A549 (cell line): ENCODE data around the gene ALDH4A1. TPM values are rescaled to one million over a fixed set of nuclear protein-coding genes. Genes with fewer than 3 reads are reported as not detected.

Experiments
- ATAC-seq, 2 experiments: fragments of 200-7000 bp in 1 of 2; fragments of >200 bp in 1 of 2; cut with Nextera tagmentation in 1 of 2; cut with Tn5 transposase in 1 of 2; 3 replicates each; pipeline versions ENCODE4 v1.8.0 to v1.9.1; 2018 to 2020; ENCODE audit warnings: mild to moderate bottlenecking in 1 of 2, moderate library complexity in 1 of 2
- CTCF ChIA-PET: fragments of 300-600 bp; sonication (Branson Sonifier 250); formaldehyde crosslinking; extraction: SDS; loops from one replicate; lab custom pipeline; 2021; ENCODE audit warnings: antibody characterized with exemption, inconsistent platforms; lab: Yijun Ruan, JAX
- POLR2A ChIA-PET: fragments of 350-600 bp; formaldehyde crosslinking; extraction: SDS; loops from one replicate; lab custom pipeline; 2021; ENCODE audit warnings: antibody characterized with exemption, inconsistent platforms; lab: Yijun Ruan, JAX
- DNase-seq, 2 experiments: peaks; one replicate each; pipeline versions ENCODE4 v3.0.0 to v3.0.0-alpha.2; 2011 to 2016; ENCODE audit warnings: low read depth in 1 of 2, low spot score in 1 of 2
- FAIRE-seq: peaks from 2 replicates; lab custom pipeline; 2011; peaks lifted over from hg19 to GRCh38; lab: Jason Lieb, UNC
- H3K27ac ChIP-seq, 2 experiments: fragments of >200 bp; sonication (Bioruptor Twin); formaldehyde crosslinking; 3 replicates each; pipeline ENCODE4 v1.5.1; 2016 to 2017
- H3K4me1 ChIP-seq: fragments of >200 bp; sonication (Bioruptor Twin); formaldehyde crosslinking; 3 replicates; pipeline ENCODE4 v1.6.1; 2016
- H3K4me2 ChIP-seq: fragments of >200 bp; sonication (Bioruptor Twin); formaldehyde crosslinking; 3 replicates; pipeline ENCODE4 v1.6.1; 2016
- H3K4me3 ChIP-seq: fragments of >200 bp; sonication (Bioruptor Twin); formaldehyde crosslinking; 3 replicates; pipeline ENCODE4 v1.5.1; 2016
- H3K9me3 ChIP-seq: fragments of >200 bp; sonication (Bioruptor Twin); formaldehyde crosslinking; 3 replicates; pipeline ENCODE4 v1.6.1; 2016
- BHLHE40 ChIP-seq: IDR thresholded peaks from 2 replicates; pipeline ENCODE4 v1.6.1; 2012; ENCODE audit warnings: low read depth, low read length, inconsistent platforms
- CBX2 ChIP-seq: fragments of 200-600 bp; sonication (generic); IDR thresholded peaks from 2 replicates; pipeline ENCODE4 v1.6.1; 2016; ENCODE audit warnings: low read depth, mild to moderate bottlenecking, borderline replicate concordance
- CBX8 ChIP-seq: fragments of 200-600 bp; sonication (generic); IDR thresholded peaks from 2 replicates; pipeline ENCODE4 v1.6.1; 2016
- CEBPB ChIP-seq, 2 experiments: fragments of >200 bp in 1 of 2; sonication (Bioruptor Twin) in 1 of 2; formaldehyde crosslinking in 1 of 2; IDR thresholded peaks; 2 replicates each; pipeline ENCODE4 v1.6.1; 2012 to 2016
- CHD2 ChIP-seq: fragments of 150-350 bp; IDR thresholded peaks from 2 replicates; pipeline ENCODE4 v1.6.1; 2014; ENCODE audit warnings: low read length; ENCODE audit not compliant: partially characterized antibody
- FOSL2 ChIP-seq, 2 experiments: fragments of 450-650 bp in 1 of 2; fragments of >200 bp in 1 of 2; sonication (Bioruptor Twin) in 1 of 2; formaldehyde crosslinking; IDR thresholded peaks; 2 replicates each; pipeline versions ENCODE4 v1.5.0 to v1.6.1; 2016 to 2020; ENCODE audit warnings: mild to moderate bottlenecking in 1 of 2, moderate library complexity in 1 of 2
- HDAC2 ChIP-seq: fragments of 200-600 bp; sonication (generic); IDR thresholded peaks from 2 replicates; pipeline ENCODE4 v1.6.1; 2016
- HEYL ChIP-seq: fragments of 250-450 bp; sonication (Bioruptor Pico); IDR thresholded peaks from 2 replicates; pipeline ENCODE4 v1.8.0; 2021; ENCODE audit warnings: mild to moderate bottlenecking, moderate library complexity
- HOXB13 ChIP-seq: fragments of 250-450 bp; sonication (Bioruptor Pico); IDR thresholded peaks from 2 replicates; pipeline ENCODE4 v1.5.0; 2020; ENCODE audit warnings: low read depth, mild to moderate bottlenecking, moderate library complexity
- HOXB5 ChIP-seq: fragments of 250-450 bp; sonication (Bioruptor Pico); IDR thresholded peaks from 2 replicates; pipeline ENCODE4 v1.5.0; 2020; ENCODE audit warnings: mild to moderate bottlenecking, moderate library complexity
- JUNB ChIP-seq: fragments of >200 bp; sonication (Bioruptor Twin); formaldehyde crosslinking; IDR thresholded peaks from 2 replicates; pipeline ENCODE4 v1.6.1; 2016
- KDM1A ChIP-seq: fragments of 200-600 bp; sonication (generic); IDR thresholded peaks from 2 replicates; pipeline ENCODE4 v1.6.1; 2016; ENCODE audit warnings: low read depth, mild to moderate bottlenecking
- KDM5A ChIP-seq: fragments of 200-600 bp; sonication (generic); IDR thresholded peaks from 2 replicates; pipeline ENCODE4 v1.6.1; 2016; ENCODE audit warnings: antibody characterized with exemption, mild to moderate bottlenecking
- MAFK ChIP-seq: fragments of 450-650 bp; IDR thresholded peaks from 2 replicates; pipeline ENCODE4 v1.6.1; 2014; ENCODE audit not compliant: partially characterized antibody
- MYC ChIP-seq: IDR thresholded peaks from 2 replicates; pipeline ENCODE4 v1.6.1; 2012; ENCODE audit warnings: mild to moderate bottlenecking, inconsistent platforms, low read length, improper control_type of control experiment, borderline replicate concordance
- NFE2L2 ChIP-seq: fragments of 150-350 bp; conservative IDR thresholded peaks from 2 replicates; pipeline ENCODE4 v1.6.1; 2014; ENCODE audit warnings: low read length
- NPAS2 ChIP-seq: fragments of 250-450 bp; sonication (Bioruptor Pico); IDR thresholded peaks from 2 replicates; pipeline ENCODE4 v1.8.0; 2022; ENCODE audit warnings: mild to moderate bottlenecking, moderate library complexity, borderline replicate concordance
- NR3C1 ChIP-seq: fragments of >200 bp; sonication (Bioruptor Twin); formaldehyde crosslinking; IDR thresholded peaks from 3 replicates; pipeline ENCODE4 v1.6.1; 2017
- RAD21 ChIP-seq, 2 experiments: fragments of >200 bp in 1 of 2; sonication (Bioruptor Twin) in 1 of 2; formaldehyde crosslinking in 1 of 2; IDR thresholded peaks in 1 of 2; conservative IDR thresholded peaks in 1 of 2; 2 replicates in 1 of 2; 3 replicates in 1 of 2; pipeline ENCODE4 v1.6.1; 2012 to 2018; ENCODE audit warnings: inconsistent platforms in 1 of 2
- RCOR1 ChIP-seq: fragments of 150-350 bp; IDR thresholded peaks from 2 replicates; pipeline ENCODE4 v1.6.1; 2014; ENCODE audit warnings: antibody characterized with exemption, low read length, low read depth
- ZFP36 ChIP-seq: fragments of 450-650 bp; IDR thresholded peaks from 2 replicates; pipeline ENCODE4 v1.6.1; 2014; ENCODE audit warnings: borderline replicate concordance; ENCODE audit not compliant: partially characterized antibody
- ZNF302 ChIP-seq: fragments of 250-450 bp; sonication (Bioruptor Pico); IDR thresholded peaks from 2 replicates; pipeline ENCODE4 v1.9.0; 2021; ENCODE audit warnings: inconsistent platforms, mild to moderate bottlenecking, moderate library complexity
- WGBS: methylation state at CpG from one replicate; pipeline ENCODE4 v1.1.6; 2017; ENCODE audit errors: missing lambda C conversion rate; 5-methylcytosine and 5-hydroxymethylcytosine counted together
- polyA plus RNA-seq, 4 experiments: library from polyadenylated mRNA; depleted of rRNA in 3 of 4; stranded (reverse); fragments of >200 nt; fragmentation: RNase III in 1 of 4; extraction: RNeasy Plus Mini Kit Qiagen cat#74134 plus additional on column Dnase treatment in 1 of 4; gene quantifications; 2 replicates in 3 of 4; 3 replicates in 1 of 4; pipeline ENCODE4 v1.2.3, GENCODE V29; 2011 to 2017
- TF ChIP-seq, protein P1 (sequence below): fragments of >200 bp; sonication (Bioruptor Twin); formaldehyde crosslinking; IDR thresholded peaks from 3 replicates; pipeline ENCODE4 v1.5.1; 2016
- TF ChIP-seq, protein P2 (sequence below): fragments of 200-600 bp; sonication (generic); IDR thresholded peaks from 2 replicates; pipeline ENCODE4 v1.6.1; 2016; ENCODE audit warnings: antibody characterized with exemption, mild to moderate bottlenecking, moderate library complexity

ALDH4A1 gene
- polyA plus RNA-seq, 2 of the 4 experiments (the other 2 are of a cell fraction), result 9.4 to 15.4 TPM

DNA sequence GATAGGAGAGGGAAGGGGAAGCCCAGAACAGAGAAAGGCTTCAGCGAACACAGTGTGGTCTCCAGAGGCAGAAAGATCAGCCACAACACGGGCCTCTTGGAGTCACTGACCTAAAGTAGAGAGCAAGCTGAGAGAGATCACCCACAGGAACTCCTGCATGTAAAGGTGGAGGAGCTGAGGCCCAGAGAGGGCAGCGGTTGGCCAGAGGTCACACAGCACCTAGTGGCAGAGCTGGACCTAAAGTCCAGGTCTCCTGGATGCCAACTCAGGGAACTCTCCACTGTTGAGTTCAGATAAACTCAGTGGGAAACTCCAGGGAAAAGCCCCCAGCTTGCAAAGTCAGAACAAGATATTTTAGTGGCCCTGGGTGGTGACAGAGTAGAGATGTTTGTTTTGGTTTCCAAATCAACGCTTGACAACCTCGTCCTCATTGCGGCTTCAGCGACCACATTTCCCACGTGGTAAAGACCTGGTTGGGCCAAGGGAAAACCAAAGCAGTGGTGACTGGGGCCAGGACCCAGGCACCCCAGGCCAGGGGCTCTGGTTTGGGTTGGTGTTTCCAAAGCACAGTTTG, 49.5 kb upstream of the ALDH4A1 start:
- ChIA-PET CTCF (interaction anchor here (1.3 kb wide), 2 partner anchors 22 to 25 kb away, joined by 3 to 4 read pairs; no protein-coding TSS in a partner anchor), POLR2A (no interaction called here)
- Histone ChIP-seq H3K4me1 (peaks cover 75% of the 10 kb centered on the region), H3K9me3 (no peaks in the 10 kb centered on the region), H3K4me3 (no peak overlapping the region), H3K27ac (peak overlapping the region; percentile 85 to 91; a peak in 5 of 6 replicates), H3K4me2 (peak overlapping the region; percentile 93)
- DNase-seq, result no peak
- no peak for ATAC-seq
- no peak for FAIRE-seq
- TF ChIP-seq CEBPB (IDR thresholded peaks at IDR 0.05) (no peak), MYC (no peak), KDM5A (no peak), FOSL2 (IDR thresholded peaks at IDR 0.05) (no peak), FOSL2 (CRISPR knock-in tag; IDR thresholded peaks at IDR 0.05) (no peak), NPAS2 (CRISPR knock-in tag) (no peak), KDM1A (peak; percentile 80; the same call in 1 of the 2 replicates), ZFP36 (peak; percentile 84), RCOR1 (no peak)
- 66% methylated on average over 8 of the region's 8 CpGs for WGBS

DNA sequence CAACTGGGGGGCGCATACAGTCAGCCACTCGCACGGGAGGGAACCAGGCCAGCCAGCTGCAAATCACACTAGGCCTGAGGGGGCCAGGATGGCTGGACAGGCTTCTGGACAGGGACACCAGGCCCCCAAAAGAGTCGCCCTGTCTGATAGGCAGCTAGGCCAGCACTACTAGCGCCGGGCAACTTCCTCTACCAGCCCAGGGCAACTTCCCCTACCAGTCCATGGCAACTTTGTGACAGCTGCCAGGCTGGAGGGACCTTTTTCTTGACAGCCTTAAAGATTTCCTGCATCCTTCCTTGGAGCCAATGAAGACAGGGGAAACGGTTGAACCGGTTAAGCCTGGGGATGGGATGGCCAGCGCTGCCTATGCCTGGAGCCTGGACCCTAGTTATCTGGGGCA, 49.1 kb upstream of the ALDH4A1 start:
- H3K4me3 ChIP-seq, result 0 out of 3 replicates have a peak overlapping the region, but pooled peaks have one; percentile 32
- no peak for DNase-seq
- FAIRE-seq, result no peak

DNA sequence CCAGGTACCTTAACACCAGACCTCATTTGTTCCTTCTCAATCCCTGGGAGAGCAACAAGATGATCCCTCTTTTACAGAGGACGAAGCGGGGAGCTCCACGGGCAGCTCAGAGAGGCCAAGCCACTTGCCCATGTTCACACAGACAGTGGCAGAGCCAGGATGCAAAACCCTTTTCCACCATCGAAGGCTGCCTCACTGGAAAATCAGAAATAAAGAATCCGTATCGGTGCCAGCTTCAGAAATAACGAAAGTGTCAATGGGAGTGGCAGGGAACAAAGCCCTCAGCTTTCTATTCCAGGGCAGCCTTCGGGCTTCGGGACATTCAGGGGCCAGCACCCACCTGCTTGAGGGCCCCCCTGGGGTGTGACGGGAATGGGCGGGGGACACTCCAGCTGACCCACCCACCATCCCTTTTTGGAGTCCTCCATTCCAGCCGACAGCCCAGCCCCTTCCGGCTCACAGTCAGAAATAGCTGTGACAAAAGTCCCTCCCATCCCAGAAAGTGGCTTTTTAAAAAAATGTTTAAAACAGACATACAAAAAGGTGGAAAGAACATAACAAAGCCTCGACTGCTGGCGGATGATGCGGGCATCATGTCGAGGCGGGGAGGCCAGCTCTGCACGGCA, 48.2 kb upstream of the ALDH4A1 start:
- Histone ChIP-seq H3K4me2 (peak overlapping the region; percentile 93), H3K4me3 (peak overlapping the region; percentile 32), H3K9me3 (no peaks in the 10 kb centered on the region), H3K4me1 (peaks cover 86% of the 10 kb centered on the region), H3K27ac (peak overlapping the region; percentile 85 to 91)
- FAIRE-seq (no peak), ATAC-seq (no peak), DNase-seq (no peak)
- ChIA-PET CTCF (interaction anchor here (0.7 to 1.8 kb wide), 10 partner anchors 14 to 152 kb away, joined by 3 to 8 read pairs (median 4); no protein-coding TSS in a partner anchor), POLR2A (no interaction called here)
- WGBS, result 67% methylated on average over 19 of the region's 19 CpGs
- TF ChIP-seq HOXB13 (no peak), JUNB (no peak), NFE2L2 (no peak), CBX2 (no peak), HEYL (no peak), NR3C1 (no peak), HOXB5 (CRISPR knock-in tag) (no peak), CBX8 (no peak), RAD21 (conservative IDR thresholded peaks at IDR 0.05 in 1 of 2, IDR thresholded peaks at IDR 0.05 in 1 of 2) (no peak), CHD2 (no peak), HDAC2 (no peak), NPAS2 (CRISPR knock-in tag) (no peak), ZNF302 (no peak)
- TF ChIP-seq, protein P1, sequence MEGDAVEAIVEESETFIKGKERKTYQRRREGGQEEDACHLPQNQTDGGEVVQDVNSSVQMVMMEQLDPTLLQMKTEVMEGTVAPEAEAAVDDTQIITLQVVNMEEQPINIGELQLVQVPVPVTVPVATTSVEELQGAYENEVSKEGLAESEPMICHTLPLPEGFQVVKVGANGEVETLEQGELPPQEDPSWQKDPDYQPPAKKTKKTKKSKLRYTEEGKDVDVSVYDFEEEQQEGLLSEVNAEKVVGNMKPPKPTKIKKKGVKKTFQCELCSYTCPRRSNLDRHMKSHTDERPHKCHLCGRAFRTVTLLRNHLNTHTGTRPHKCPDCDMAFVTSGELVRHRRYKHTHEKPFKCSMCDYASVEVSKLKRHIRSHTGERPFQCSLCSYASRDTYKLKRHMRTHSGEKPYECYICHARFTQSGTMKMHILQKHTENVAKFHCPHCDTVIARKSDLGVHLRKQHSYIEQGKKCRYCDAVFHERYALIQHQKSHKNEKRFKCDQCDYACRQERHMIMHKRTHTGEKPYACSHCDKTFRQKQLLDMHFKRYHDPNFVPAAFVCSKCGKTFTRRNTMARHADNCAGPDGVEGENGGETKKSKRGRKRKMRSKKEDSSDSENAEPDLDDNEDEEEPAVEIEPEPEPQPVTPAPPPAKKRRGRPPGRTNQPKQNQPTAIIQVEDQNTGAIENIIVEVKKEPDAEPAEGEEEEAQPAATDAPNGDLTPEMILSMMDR, result no peak
- TF ChIP-seq, protein P2, sequence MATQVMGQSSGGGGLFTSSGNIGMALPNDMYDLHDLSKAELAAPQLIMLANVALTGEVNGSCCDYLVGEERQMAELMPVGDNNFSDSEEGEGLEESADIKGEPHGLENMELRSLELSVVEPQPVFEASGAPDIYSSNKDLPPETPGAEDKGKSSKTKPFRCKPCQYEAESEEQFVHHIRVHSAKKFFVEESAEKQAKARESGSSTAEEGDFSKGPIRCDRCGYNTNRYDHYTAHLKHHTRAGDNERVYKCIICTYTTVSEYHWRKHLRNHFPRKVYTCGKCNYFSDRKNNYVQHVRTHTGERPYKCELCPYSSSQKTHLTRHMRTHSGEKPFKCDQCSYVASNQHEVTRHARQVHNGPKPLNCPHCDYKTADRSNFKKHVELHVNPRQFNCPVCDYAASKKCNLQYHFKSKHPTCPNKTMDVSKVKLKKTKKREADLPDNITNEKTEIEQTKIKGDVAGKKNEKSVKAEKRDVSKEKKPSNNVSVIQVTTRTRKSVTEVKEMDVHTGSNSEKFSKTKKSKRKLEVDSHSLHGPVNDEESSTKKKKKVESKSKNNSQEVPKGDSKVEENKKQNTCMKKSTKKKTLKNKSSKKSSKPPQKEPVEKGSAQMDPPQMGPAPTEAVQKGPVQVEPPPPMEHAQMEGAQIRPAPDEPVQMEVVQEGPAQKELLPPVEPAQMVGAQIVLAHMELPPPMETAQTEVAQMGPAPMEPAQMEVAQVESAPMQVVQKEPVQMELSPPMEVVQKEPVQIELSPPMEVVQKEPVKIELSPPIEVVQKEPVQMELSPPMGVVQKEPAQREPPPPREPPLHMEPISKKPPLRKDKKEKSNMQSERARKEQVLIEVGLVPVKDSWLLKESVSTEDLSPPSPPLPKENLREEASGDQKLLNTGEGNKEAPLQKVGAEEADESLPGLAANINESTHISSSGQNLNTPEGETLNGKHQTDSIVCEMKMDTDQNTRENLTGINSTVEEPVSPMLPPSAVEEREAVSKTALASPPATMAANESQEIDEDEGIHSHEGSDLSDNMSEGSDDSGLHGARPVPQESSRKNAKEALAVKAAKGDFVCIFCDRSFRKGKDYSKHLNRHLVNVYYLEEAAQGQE, result no peak

More for the DNA sequence above, 49.1 kb upstream of the ALDH4A1 start:
- TF ChIP-seq BHLHE40 (no peak), MAFK (no peak), HDAC2 (no peak), CBX2 (no peak)
- TF ChIP-seq, protein P1, result no peak
- Histone ChIP-seq H3K9me3 (no peaks in the 10 kb centered on the region), H3K4me1 (peaks cover 79% of the 10 kb centered on the region), H3K27ac (peak overlapping the region; percentile 85 to 91), H3K4me2 (peak overlapping the region; percentile 93)
- 84% methylated on average over 7 of the region's 9 CpGs for WGBS
- CTCF ChIA-PET, result interaction anchor here (1.3 to 1.8 kb wide), 2 partner anchors 22 to 151 kb away, joined by 3 to 4 read pairs; no protein-coding TSS in a partner anchor
- POLR2A ChIA-PET, result no interaction called here
- ATAC-seq, result no peak
